ENCODE results near the gene BANP.

BANP gene

DNA sequence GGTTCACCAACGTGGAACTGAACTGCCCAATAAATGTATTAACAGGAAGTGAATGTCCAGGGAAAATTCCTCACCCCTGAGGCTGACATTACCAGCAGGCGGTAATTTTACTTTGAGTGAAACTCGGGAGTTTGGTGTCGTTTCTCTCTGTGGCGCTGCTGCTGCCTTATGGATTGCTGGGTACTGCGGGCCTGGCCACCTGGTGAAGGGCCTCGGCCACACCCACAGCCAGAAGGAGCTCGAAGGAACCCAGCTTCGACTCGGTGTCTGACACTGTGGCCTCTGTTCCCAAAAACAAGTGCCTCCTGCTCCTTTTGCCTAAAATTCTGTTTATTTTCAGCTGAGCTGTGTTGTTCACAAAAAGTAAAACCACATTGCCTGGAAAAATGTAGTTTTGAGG is 115.0 kb downstream of the BANP start:
- H3K27ac ChIP-seq = no peak overlapping the region

DNA sequence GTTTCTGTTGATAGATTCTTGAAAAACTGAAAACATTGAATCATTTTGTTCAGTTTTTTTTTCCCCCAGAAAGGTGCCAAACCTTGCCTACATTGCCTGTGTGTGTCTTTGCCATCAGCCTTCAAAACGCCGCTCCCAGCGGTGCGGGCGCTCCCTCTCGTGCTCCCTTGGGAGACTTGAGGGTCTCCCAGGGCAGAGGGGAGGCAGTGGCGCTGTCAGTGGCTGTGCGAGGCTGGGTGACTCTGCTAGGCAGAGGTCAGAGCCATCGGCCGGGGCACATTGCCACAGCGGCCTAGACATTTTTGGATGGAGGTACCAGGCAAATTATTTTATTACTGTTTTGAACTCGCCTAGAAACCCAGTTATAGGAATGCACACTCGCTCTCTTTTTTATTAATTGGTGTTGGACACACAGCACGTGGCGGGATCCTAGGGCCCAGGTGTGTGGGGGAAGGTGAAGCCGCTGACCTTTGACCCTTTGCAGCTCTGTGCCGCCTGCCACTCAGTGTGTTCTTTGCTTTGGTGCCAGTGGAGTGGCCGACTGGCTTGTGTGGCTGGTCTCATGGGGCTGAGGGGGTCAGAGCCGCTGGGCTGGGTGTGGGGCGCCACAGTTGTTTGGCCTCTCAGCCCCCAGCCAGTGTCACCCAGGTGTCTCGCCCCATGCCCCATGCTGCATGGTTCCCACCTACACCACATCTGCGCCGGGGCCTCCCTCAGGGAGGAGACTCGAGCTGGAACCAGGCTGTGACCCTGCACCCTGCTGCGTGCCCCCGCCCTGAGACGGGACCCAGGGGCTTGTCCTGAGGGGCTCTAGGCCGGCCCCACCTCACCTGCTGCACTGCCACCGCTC is 115.7 kb downstream of the BANP start:
- TF ChIP-seq, protein P1, sequence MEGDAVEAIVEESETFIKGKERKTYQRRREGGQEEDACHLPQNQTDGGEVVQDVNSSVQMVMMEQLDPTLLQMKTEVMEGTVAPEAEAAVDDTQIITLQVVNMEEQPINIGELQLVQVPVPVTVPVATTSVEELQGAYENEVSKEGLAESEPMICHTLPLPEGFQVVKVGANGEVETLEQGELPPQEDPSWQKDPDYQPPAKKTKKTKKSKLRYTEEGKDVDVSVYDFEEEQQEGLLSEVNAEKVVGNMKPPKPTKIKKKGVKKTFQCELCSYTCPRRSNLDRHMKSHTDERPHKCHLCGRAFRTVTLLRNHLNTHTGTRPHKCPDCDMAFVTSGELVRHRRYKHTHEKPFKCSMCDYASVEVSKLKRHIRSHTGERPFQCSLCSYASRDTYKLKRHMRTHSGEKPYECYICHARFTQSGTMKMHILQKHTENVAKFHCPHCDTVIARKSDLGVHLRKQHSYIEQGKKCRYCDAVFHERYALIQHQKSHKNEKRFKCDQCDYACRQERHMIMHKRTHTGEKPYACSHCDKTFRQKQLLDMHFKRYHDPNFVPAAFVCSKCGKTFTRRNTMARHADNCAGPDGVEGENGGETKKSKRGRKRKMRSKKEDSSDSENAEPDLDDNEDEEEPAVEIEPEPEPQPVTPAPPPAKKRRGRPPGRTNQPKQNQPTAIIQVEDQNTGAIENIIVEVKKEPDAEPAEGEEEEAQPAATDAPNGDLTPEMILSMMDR (conservative IDR thresholded peaks at IDR 0.05) = no peak
- no peak for TF ChIP-seq ZFX (IDR thresholded peaks at IDR 0.05)
- H3K27ac ChIP-seq = no peak overlapping the region

More for the DNA sequence above, 115.0 kb downstream of the BANP start:
- no peak for TF ChIP-seq ZFX (IDR thresholded peaks at IDR 0.05)

DNA sequence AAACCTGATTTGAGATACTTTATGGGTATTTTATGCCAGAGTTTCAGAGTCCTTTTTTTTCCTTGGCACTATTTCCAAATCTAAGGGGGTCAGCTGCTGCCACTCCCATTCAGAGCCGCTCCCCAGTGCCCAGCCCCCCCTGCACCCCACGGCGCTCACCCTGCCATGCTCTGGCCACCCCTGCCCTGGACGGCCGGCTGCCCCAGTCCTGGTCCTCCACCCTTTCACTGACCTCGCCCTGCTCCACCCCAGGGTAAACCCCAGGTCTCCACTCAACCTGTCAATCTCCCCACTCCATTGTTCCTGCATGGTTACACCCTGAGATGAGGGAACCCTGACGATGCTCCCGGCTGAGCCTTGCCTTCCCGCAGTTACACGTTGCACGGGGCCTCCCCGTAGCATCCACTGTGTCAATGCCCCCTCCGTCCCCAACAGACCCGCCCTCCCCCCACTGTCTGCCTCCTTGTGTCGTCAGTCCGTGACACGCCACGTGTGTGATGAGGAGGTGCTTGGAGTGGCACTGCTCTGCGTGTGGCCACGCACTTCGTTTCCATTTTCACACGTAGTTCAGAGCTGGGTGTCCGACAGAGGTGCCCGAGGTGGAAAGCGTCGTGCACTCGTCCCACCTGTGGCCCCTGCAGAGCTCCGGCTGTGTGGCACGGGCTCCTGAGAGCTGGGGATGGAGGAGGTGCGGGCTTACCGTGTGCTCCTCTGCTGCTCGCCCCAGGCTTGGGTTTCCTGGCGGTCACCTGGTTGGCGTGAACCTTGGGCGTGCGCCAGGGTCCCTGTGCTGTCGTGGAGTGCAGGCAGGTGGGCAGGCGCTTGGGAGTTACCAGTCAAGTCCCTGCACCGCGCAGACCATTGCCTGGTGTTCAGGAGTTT is 116.5 kb downstream of the BANP start:
- no peak for TF ChIP-seq ZFX (IDR thresholded peaks at IDR 0.05)
- TF ChIP-seq, protein P1 (conservative IDR thresholded peaks at IDR 0.05) = no peak
- no peak overlapping the region for H3K27ac ChIP-seq

DNA sequence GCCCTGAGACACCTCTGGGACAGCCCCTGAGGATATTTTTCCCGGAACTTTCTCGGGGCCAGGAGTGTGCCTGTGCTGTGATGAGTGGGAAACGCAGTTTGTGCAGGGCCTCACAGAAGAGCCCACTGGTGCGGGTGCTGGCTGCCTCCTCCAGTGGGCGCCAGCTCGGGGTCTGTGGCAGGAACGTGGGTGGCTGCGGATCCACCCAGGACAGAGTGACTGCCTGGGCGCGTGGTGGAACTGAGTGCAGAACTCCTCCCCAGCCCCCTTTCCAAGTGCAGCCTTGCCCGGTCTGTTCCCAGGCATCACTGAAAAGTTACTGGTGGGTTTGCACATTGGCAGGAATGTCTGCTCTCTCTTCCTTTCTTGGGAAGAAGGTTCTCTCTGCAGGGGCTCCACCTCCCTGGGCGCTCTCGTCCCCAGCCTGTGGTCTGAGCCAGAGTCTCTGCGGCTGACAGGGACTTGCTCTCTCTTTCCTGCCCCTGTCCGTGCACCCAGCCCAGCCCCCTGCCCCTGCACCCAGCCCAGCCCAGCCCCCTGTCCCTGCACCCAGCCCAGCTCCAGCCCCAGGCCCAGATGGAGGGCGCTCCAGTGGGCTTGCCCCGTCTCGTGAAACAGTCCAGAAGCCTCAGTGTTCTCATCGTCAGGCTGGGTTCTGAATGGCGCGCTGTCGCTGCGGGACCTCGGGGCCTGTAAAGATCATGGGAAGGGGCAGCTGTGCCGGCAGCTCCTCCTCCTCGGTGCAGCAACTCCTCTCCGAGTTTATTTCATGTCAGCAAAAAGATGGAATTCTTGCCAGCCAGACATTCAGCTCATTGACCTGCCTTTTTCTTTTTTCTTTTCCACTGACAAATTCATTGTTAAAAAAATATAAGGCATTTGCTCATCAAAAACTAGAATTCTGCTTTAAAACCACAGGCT is 117.5 kb downstream of the BANP start:
- TF ChIP-seq, protein P1 (conservative IDR thresholded peaks at IDR 0.05) = no peak

DNA sequence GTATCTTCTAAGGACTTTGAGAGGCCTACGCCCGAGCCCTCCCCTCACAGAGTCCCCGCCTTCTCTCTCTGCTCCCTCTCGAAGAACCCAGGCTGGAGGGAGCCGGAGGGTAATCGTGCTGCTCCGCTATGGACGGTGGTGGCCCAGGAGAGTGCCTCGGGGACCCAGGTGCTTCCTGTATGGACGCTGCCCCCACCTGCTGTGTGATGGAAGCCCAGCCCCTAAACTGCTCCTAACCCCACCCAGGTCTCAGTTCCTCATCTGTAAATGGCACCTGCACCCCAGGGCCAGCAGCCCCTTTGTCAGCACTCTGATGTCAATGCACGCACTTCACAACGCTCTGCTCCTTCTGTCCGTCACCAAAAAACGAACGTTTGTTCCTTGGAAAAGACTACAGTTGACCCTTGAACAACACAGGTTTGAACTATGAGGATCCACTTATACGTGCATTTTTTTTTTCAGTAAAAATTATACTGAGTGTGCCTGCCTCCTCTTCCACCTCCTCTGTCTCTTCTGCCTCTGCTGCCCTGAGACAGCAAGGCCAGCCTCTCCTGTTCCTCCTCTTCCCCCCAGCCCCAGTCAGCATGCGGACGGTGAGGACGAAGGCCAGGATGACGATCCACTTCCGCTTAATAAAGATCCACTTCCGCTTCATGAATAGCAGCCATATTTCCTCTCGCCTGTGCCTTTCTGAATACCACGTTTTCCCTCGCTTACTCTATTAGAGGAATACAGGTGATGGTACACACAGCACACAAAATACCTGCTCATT is 118.3 kb downstream of the BANP start:
- H3K27ac ChIP-seq = no peak overlapping the region
- TF ChIP-seq, protein P1 (conservative IDR thresholded peaks at IDR 0.05) = no peak
- TF ChIP-seq ZFX (IDR thresholded peaks at IDR 0.05) = no peak

More for the DNA sequence above, 117.5 kb downstream of the BANP start:
- H3K27ac ChIP-seq = no peak overlapping the region

DNA sequence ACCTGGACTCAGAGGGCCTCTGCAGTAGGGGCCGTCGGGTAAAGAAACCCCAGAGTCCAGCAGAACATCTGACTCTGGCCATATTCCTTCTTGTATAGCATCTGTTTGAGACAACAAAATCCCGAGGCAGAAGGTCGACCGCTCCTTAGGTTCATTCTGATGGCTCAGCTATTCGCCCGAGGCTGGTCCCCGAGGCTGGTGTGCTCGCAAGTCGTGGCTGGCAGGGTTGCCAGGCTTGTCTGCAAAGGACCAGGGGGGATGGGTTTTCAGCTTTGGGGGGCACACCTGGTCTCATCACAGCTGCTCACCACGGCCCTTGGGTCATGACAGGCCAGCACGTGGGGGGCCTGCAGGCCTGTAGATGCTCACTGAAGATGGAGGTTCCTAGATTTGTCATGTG is 119.1 kb downstream of the BANP start:
- no peak overlapping the region for H3K27ac ChIP-seq
- no peak for TF ChIP-seq ZFX (IDR thresholded peaks at IDR 0.05)
- TF ChIP-seq, protein P1 (conservative IDR thresholded peaks at IDR 0.05) = no peak

All from C4-2B (cell line).